Endothelial cell of umbilical vein (primary cell): ENCODE data around the gene ARHGEF19.

Experiments
- CTCF ChIP-seq, 2 donors: IDR thresholded peaks; 1 replicate in 1 of 2; 2 replicates in 1 of 2; pipeline ENCODE4 v1.5.1; 2011; ENCODE audit warnings: low read length in 2 of 2, mild to moderate bottlenecking in 2 of 2, moderate library complexity in 2 of 2, control low read depth in 1 of 2, inconsistent platforms in 1 of 2, low read depth in 1 of 2; ENCODE audit not compliant: insufficient read depth in 1 of 2; ENCODE audit errors: extremely low read depth in 1 of 2
- EZH2 ChIP-seq: IDR thresholded peaks from 2 replicates; pipeline ENCODE4 v1.6.1; 2012; ENCODE audit warnings: borderline replicate concordance, low read depth, mild to moderate bottlenecking, moderate library complexity, low read length, inconsistent platforms; ENCODE audit not compliant: severe bottlenecking
- FOS ChIP-seq: IDR thresholded peaks from 2 replicates; pipeline ENCODE4 v1.6.1; 2011; ENCODE audit warnings: mild to moderate bottlenecking, low read length, moderate library complexity, borderline replicate concordance; ENCODE audit not compliant: insufficient read depth
- JUN ChIP-seq: IDR thresholded peaks from 2 replicates; pipeline ENCODE4 v1.6.1; 2011; ENCODE audit warnings: borderline replicate concordance, low read depth; ENCODE audit not compliant: insufficient read length, insufficient read depth
- POLR2A ChIP-seq: IDR thresholded peaks from 2 replicates; pipeline ENCODE4 v1.6.1; 2012; ENCODE audit warnings: low read depth, mild to moderate bottlenecking, control low read depth, low read length

GRCh38 chr1:16253332-16253922, 41.0 kb upstream of the ARHGEF19 start:
- TF ChIP-seq CTCF (IDR thresholded peaks at IDR 0.05; ENCODE audit: extremely low read depth in 1 of 2, insufficient read depth in 1 of 2, low read depth in 1 of 2, low read length in 2 of 2) (no peak), POLR2A (no peak), FOS (no peak), JUN (no peak), EZH2 (no peak)
